Upper lobe of left lung (tissue), 6 donors: ENCODE results near the gene RACGAP1. TPM values are rescaled to one million over a fixed set of nuclear protein-coding genes. Genes with fewer than 3 reads are reported as not detected.

ENCODE experiments used
- ATAC-seq, 2 donors: fragments of 200-7000 bp; cut with Tn5 transposase; one replicate each; pipeline ENCODE4 v1.9.1; 2022; ENCODE audit warnings: mild to moderate bottlenecking in 2 of 2, moderate library complexity in 2 of 2; ENCODE audit not compliant: low FRiP score in 2 of 2
- DNase-seq, 2 donors: peaks; one replicate each; pipeline ENCODE4 v3.0.0-alpha.2; 2019 to 2020
- H3K27ac ChIP-seq, 4 donors: fragments of 200-600 bp; sonication (generic); one replicate each; pipeline ENCODE4 v1.5.1; 2016 to 2019
- H3K27me3 ChIP-seq, 4 donors: fragments of 200-600 bp; sonication (generic); one replicate each; pipeline ENCODE4 v1.5.1; 2017 to 2019
- H3K36me3 ChIP-seq, 4 donors: fragments of 200-600 bp; sonication (generic); one replicate each; pipeline ENCODE4 v1.5.1; 2016 to 2019
- H3K4me1 ChIP-seq, 4 donors: fragments of 200-600 bp; sonication (generic); one replicate each; pipeline ENCODE4 v1.5.1; 2018 to 2019
- H3K4me3 ChIP-seq, 4 donors: fragments of 200-600 bp; sonication (generic); one replicate each; pipeline ENCODE4 v1.5.1; 2017 to 2019; ENCODE audit warnings: mild to moderate bottlenecking in 2 of 4, moderate library complexity in 1 of 4
- H3K9me3 ChIP-seq, 4 donors: fragments of 200-600 bp; sonication (generic); one replicate each; pipeline ENCODE4 v1.5.1; 2018 to 2019
- CTCF ChIP-seq, 6 experiments: fragments of 450-650 bp in 4 of 6; fragments of 200-600 bp in 2 of 6; sonication (generic) in 2 of 6; IDR thresholded peaks; one replicate each; pipeline ENCODE4 v1.5.1; 2016 to 2019; ENCODE audit warnings: antibody characterized with exemption in 6 of 6
- EP300 ChIP-seq, 4 donors: sonication (generic); formaldehyde crosslinking; IDR thresholded peaks; one replicate each; pipeline ENCODE4 v1.5.1; 2017; ENCODE audit warnings: antibody characterized with exemption in 4 of 4, control low read depth in 2 of 4
- POLR2A ChIP-seq, 4 donors: fragments of 450-650 bp; IDR thresholded peaks; one replicate each; pipeline ENCODE4 v1.5.1; 2016 to 2017; ENCODE audit warnings: antibody characterized with exemption in 4 of 4, mild to moderate bottlenecking in 2 of 4
- POLR2AphosphoS5 ChIP-seq, 2 donors: sonication (generic); formaldehyde crosslinking; IDR thresholded peaks; one replicate each; pipeline ENCODE4 v1.5.1; 2017; ENCODE audit warnings: antibody characterized with exemption in 2 of 2
- WGBS, 2 donors: methylation state at CpG; one replicate each; pipeline ENCODE4 v1.1.5; 2017 to 2018; 5-methylcytosine and 5-hydroxymethylcytosine counted together
- total RNA-seq, 6 donors: library from RNA; depleted of rRNA in 4 of 6; stranded (reverse); fragments of >200 nt in 4 of 6; gene quantifications; one replicate each; pipeline versions ENCODE4 v1.1.0 to v1.2.1, GENCODE V29; 2016 to 2021
- donor health status: DM: no; HTN: no; CAD: no; lungs with moderate emphysema.
- donor health status: DM: no; HTN: yes; CAD: no; lungs with severe emphysema.

RACGAP1 gene
- total RNA-seq, 6 donors from 2014 or later, result 10.3 to 22.4 (median 18.4) TPM

- 74 to 83% methylated on average over 9 of the region's 9 CpGs for WGBS, 2 donors
- H3K4me3 ChIP-seq, result no peak overlapping the region
- H3K27me3 ChIP-seq, result no peaks in the 10 kb centered on the region
- no peaks in the 10 kb centered on the region for H3K36me3 ChIP-seq
- DNase-seq (no peak), ATAC-seq (no peak)
- no peak for TF ChIP-seq EP300 (IDR thresholded peaks at IDR 0.05)
- no peak for TF ChIP-seq POLR2A (IDR thresholded peaks at IDR 0.05)
- no peak for TF ChIP-seq CTCF (IDR thresholded peaks at IDR 0.05)
- H3K4me1 ChIP-seq, result peaks cover 7 to 13% (median 10%) of the 10 kb centered on the region in 4 donors
- H3K27ac ChIP-seq, result no peak overlapping the region
- no peaks in the 10 kb centered on the region for H3K9me3 ChIP-seq
These were observed 53.2 kb downstream of the RACGAP1 start for GRCh38 chr12:49972129-49972528.

GRCh38 chr12:49971141-49971540 is 54.2 kb downstream of the RACGAP1 start:
- H3K27me3 ChIP-seq, result no peaks in the 10 kb centered on the region
- no peaks in the 10 kb centered on the region for H3K36me3 ChIP-seq
- WGBS, 2 donors, result 77 to 89% methylated on average over 6 of the region's 6 CpGs
- ATAC-seq (no peak), DNase-seq (no peak)
- no peak overlapping the region for H3K4me3 ChIP-seq
- H3K4me1 ChIP-seq, result peaks cover 12 to 23% (median 17%) of the 10 kb centered on the region in 4 donors
- TF ChIP-seq CTCF (IDR thresholded peaks at IDR 0.05) (no peak), POLR2AphosphoS5 (IDR thresholded peaks at IDR 0.05) (no peak), POLR2A (IDR thresholded peaks at IDR 0.05) (no peak), EP300 (IDR thresholded peaks at IDR 0.05) (no peak)
- H3K27ac ChIP-seq, result no peak overlapping the region
- no peaks in the 10 kb centered on the region for H3K9me3 ChIP-seq

GRCh38 chr12:49970658-49971057 is 54.6 kb downstream of the RACGAP1 start:
- H3K27me3 ChIP-seq, result no peaks in the 10 kb centered on the region
- H3K4me3 ChIP-seq, result no peak overlapping the region
- DNase-seq, result no peak
- 67 to 72% methylated on average over 10 of the region's 10 CpGs for WGBS, 2 donors
- TF ChIP-seq CTCF (IDR thresholded peaks at IDR 0.05), result no peak
- TF ChIP-seq POLR2A (IDR thresholded peaks at IDR 0.05), result no peak
- TF ChIP-seq POLR2AphosphoS5 (IDR thresholded peaks at IDR 0.05), result no peak
- no peak for TF ChIP-seq EP300 (IDR thresholded peaks at IDR 0.05)
- no peaks in the 10 kb centered on the region for H3K9me3 ChIP-seq
- H3K4me1 ChIP-seq, result peaks cover 12 to 28% (median 22%) of the 10 kb centered on the region in 4 donors
- ATAC-seq, result no peak
- H3K36me3 ChIP-seq, result no peaks in the 10 kb centered on the region
- no peak overlapping the region for H3K27ac ChIP-seq

- H3K27me3 ChIP-seq, result no peaks in the 10 kb centered on the region
- ATAC-seq (no peak), DNase-seq (no peak)
- no peaks in the 10 kb centered on the region for H3K36me3 ChIP-seq
- no peaks in the 10 kb centered on the region for H3K9me3 ChIP-seq
- TF ChIP-seq POLR2A (IDR thresholded peaks at IDR 0.05) (no peak), POLR2AphosphoS5 (IDR thresholded peaks at IDR 0.05) (no peak), EP300 (IDR thresholded peaks at IDR 0.05) (no peak), CTCF (IDR thresholded peaks at IDR 0.05) (no peak)
- H3K27ac ChIP-seq, result no peak overlapping the region
- H3K4me3 ChIP-seq, result no peak overlapping the region
- H3K4me1 ChIP-seq, result peaks cover 12 to 31% (median 23%) of the 10 kb centered on the region in 4 donors
- 74 to 84% methylated on average over 12 of the region's 12 CpGs for WGBS, 2 donors
These were observed 55.5 kb downstream of the RACGAP1 start for GRCh38 chr12:49969651-49970429.

GRCh38 chr12:49969027-49969426 is 56.3 kb downstream of the RACGAP1 start:
- Histone ChIP-seq H3K36me3 (no peaks in the 10 kb centered on the region), H3K4me1 (peaks cover 8 to 29% (median 23%) of the 10 kb centered on the region in 4 donors), H3K4me3 (no peak overlapping the region), H3K9me3 (no peaks in the 10 kb centered on the region), H3K27ac (no peak overlapping the region), H3K27me3 (no peaks in the 10 kb centered on the region)
- 63 to 81% methylated on average over 5 of the region's 5 CpGs for WGBS, 2 donors
- no peak for TF ChIP-seq POLR2A (IDR thresholded peaks at IDR 0.05)
- TF ChIP-seq CTCF (IDR thresholded peaks at IDR 0.05), result no peak
- TF ChIP-seq POLR2AphosphoS5 (IDR thresholded peaks at IDR 0.05), result no peak
- TF ChIP-seq EP300 (IDR thresholded peaks at IDR 0.05), result no peak
- no peak for ATAC-seq
- DNase-seq, result no peak
